Activated CD4-positive, alpha-beta memory T cell treated with anti-CD3 and anti-CD28 coated beads, Interleukin-2, amount 10 ng/mL, durations not matched to agents 7 days and 5 days (primary cell): ENCODE data around the gene AKR1D1. TPM values are rescaled to one million over a fixed set of nuclear protein-coding genes. Genes with fewer than 3 reads are reported as not detected.
"Not testable (repeated sequence)": the region's sequence is repeated elsewhere in the genome, so short reads cannot be mapped to it uniquely, and the experiment has no call there.

Experiments
- CTCF ChIA-PET: fragments of 350-600 bp; sonication (Branson Sonifier 250); formaldehyde crosslinking; loops from one replicate; lab custom pipeline; 2021; ENCODE audit warnings: antibody characterized with exemption, inconsistent platforms; lab: Charles Lee
- POLR2A ChIA-PET: fragments of 350-600 bp; sonication (Branson Sonifier 250); formaldehyde crosslinking; loops from one replicate; lab custom pipeline; 2021; ENCODE audit warnings: antibody characterized with exemption; lab: Charles Lee
- DNase-seq: peaks from one replicate; pipeline ENCODE4 v3.0.0-alpha.2; 2020
- H3K27ac Mint-ChIP-seq: one replicate; pipeline ENCODE4 v1.8.0; 2021; ENCODE audit warnings: mild to moderate bottlenecking, mixed read lengths
- H3K27me3 Mint-ChIP-seq: one replicate; pipeline ENCODE4 v1.8.0; 2021; ENCODE audit warnings: mixed read lengths
- H3K36me3 Mint-ChIP-seq: one replicate; pipeline ENCODE4 v1.8.0; 2021; ENCODE audit warnings: low read depth, mixed read lengths
- H3K4me1 Mint-ChIP-seq: one replicate; pipeline ENCODE4 v1.8.0; 2021; ENCODE audit warnings: mixed read lengths
- H3K4me3 Mint-ChIP-seq: one replicate; pipeline ENCODE4 v1.8.0; 2021; ENCODE audit warnings: mild to moderate bottlenecking, mixed read lengths
- H3K9me3 Mint-ChIP-seq: one replicate; pipeline ENCODE4 v1.8.0; 2021; ENCODE audit warnings: mixed read lengths
- total RNA-seq, 2 experiments: library from RNA; stranded (reverse); gene quantifications; one replicate each; pipeline ENCODE4 v1.2.3, GENCODE V29; 2021

AKR1D1 gene
- total RNA-seq, 2 experiments from 2014 or later = not detected

- H3K4me1 Mint-ChIP-seq, H3K36me3 Mint-ChIP-seq, CTCF ChIA-PET, H3K4me3 Mint-ChIP-seq, DNase-seq, H3K27ac Mint-ChIP-seq, H3K9me3 Mint-ChIP-seq, POLR2A ChIA-PET, H3K27me3 Mint-ChIP-seq: not testable (repeated sequence)
Measured at GRCh38 chr7:138051712-138052247, 24.5 kb upstream of the AKR1D1 start.

GRCh38 chr7:138052696-138053095, 23.6 kb upstream of the AKR1D1 start:
- Mint-ChIP-seq H3K27me3 (peaks cover 4% of the 10 kb centered on the region), H3K36me3 (no peaks in the 10 kb centered on the region), H3K4me1 (no peaks in the 10 kb centered on the region), H3K4me3 (no peak overlapping the region), H3K9me3 (peaks cover 2% of the 10 kb centered on the region), H3K27ac (no peak overlapping the region)
- ChIA-PET CTCF (no interaction called here), POLR2A (no interaction called here)
- no peak for DNase-seq

- H3K27me3 Mint-ChIP-seq, H3K9me3 Mint-ChIP-seq, H3K36me3 Mint-ChIP-seq, H3K4me1 Mint-ChIP-seq, DNase-seq, H3K27ac Mint-ChIP-seq, H3K4me3 Mint-ChIP-seq, POLR2A ChIA-PET, CTCF ChIA-PET: not testable (repeated sequence)
Measured at GRCh38 chr7:138055698-138056097, 20.6 kb upstream of the AKR1D1 start.

GRCh38 chr7:138063400-138063799, 12.9 kb upstream of the AKR1D1 start:
- Mint-ChIP-seq H3K27ac (no peak overlapping the region), H3K4me1 (no peaks in the 10 kb centered on the region), H3K9me3 (no peaks in the 10 kb centered on the region), H3K27me3 (peaks cover 6% of the 10 kb centered on the region), H3K4me3 (no peak overlapping the region), H3K36me3 (no peaks in the 10 kb centered on the region)
- no peak for DNase-seq
- ChIA-PET CTCF (no interaction called here), POLR2A (no interaction called here)

- Mint-ChIP-seq H3K9me3 (no peaks in the 10 kb centered on the region), H3K27me3 (peaks cover 6% of the 10 kb centered on the region), H3K4me1 (no peaks in the 10 kb centered on the region), H3K4me3 (no peak overlapping the region), H3K27ac (no peak overlapping the region), H3K36me3 (no peaks in the 10 kb centered on the region)
- ChIA-PET POLR2A (no interaction called here), CTCF (no interaction called here)
- DNase-seq = no peak
Measured at GRCh38 chr7:138064856-138065357, 11.4 kb upstream of the AKR1D1 start.

- Mint-ChIP-seq H3K4me1 (no peaks in the 10 kb centered on the region), H3K27ac (no peak overlapping the region), H3K36me3 (no peaks in the 10 kb centered on the region), H3K9me3 (no peaks in the 10 kb centered on the region), H3K27me3 (peaks cover 8% of the 10 kb centered on the region), H3K4me3 (no peak overlapping the region)
- no peak for DNase-seq
- ChIA-PET CTCF (no interaction called here), POLR2A (no interaction called here)
Measured at GRCh38 chr7:138065827-138066226, 10.4 kb upstream of the AKR1D1 start.

GRCh38 chr7:138066954-138067394, 9.3 kb upstream of the AKR1D1 start:
- Mint-ChIP-seq H3K27ac (no peak overlapping the region), H3K36me3 (no peaks in the 10 kb centered on the region), H3K9me3 (no peaks in the 10 kb centered on the region), H3K4me1 (no peaks in the 10 kb centered on the region), H3K4me3 (no peak overlapping the region), H3K27me3 (peaks cover 8% of the 10 kb centered on the region)
- CTCF ChIA-PET = no interaction called here
- no peak for DNase-seq
- POLR2A ChIA-PET = no interaction called here

GRCh38 chr7:138067774-138068173, 8.5 kb upstream of the AKR1D1 start:
- H3K4me1 Mint-ChIP-seq = no peaks in the 10 kb centered on the region
- POLR2A ChIA-PET = no interaction called here
- no peak overlapping the region for H3K4me3 Mint-ChIP-seq
- H3K27me3 Mint-ChIP-seq = peaks cover 8% of the 10 kb centered on the region
- no peaks in the 10 kb centered on the region for H3K9me3 Mint-ChIP-seq
- no peak overlapping the region for H3K27ac Mint-ChIP-seq
- no peaks in the 10 kb centered on the region for H3K36me3 Mint-ChIP-seq
- CTCF ChIA-PET = no interaction called here
- no peak for DNase-seq

- no peaks in the 10 kb centered on the region for H3K4me1 Mint-ChIP-seq
- H3K27ac Mint-ChIP-seq = no peak overlapping the region
- CTCF ChIA-PET = no interaction called here
- H3K9me3 Mint-ChIP-seq = peaks cover 6% of the 10 kb centered on the region
- H3K4me3 Mint-ChIP-seq = no peak overlapping the region
- H3K27me3 Mint-ChIP-seq = peaks cover 10% of the 10 kb centered on the region
- no peak for DNase-seq
- POLR2A ChIA-PET = no interaction called here
- H3K36me3 Mint-ChIP-seq = no peaks in the 10 kb centered on the region
Measured at GRCh38 chr7:138070908-138071307, 5.4 kb upstream of the AKR1D1 start.

- no peaks in the 10 kb centered on the region for H3K36me3 Mint-ChIP-seq
- DNase-seq = no peak
- no peaks in the 10 kb centered on the region for H3K4me1 Mint-ChIP-seq
- no peak overlapping the region for H3K27ac Mint-ChIP-seq
- peaks cover 6% of the 10 kb centered on the region for H3K9me3 Mint-ChIP-seq
- H3K4me3 Mint-ChIP-seq = no peak overlapping the region
- CTCF ChIA-PET = no interaction called here
- peaks cover 4% of the 10 kb centered on the region for H3K27me3 Mint-ChIP-seq
- POLR2A ChIA-PET = no interaction called here
Measured at GRCh38 chr7:138072726-138073125, 3.5 kb upstream of the AKR1D1 start.

GRCh38 chr7:138074121-138074520, 2.1 kb upstream of the AKR1D1 start:
- H3K4me3 Mint-ChIP-seq = no peak overlapping the region
- H3K4me1 Mint-ChIP-seq = no peaks in the 10 kb centered on the region
- H3K27ac Mint-ChIP-seq = no peak overlapping the region
- H3K36me3 Mint-ChIP-seq = no peaks in the 10 kb centered on the region
- H3K27me3 Mint-ChIP-seq = peaks cover 4% of the 10 kb centered on the region
- ChIA-PET POLR2A (no interaction called here), CTCF (no interaction called here)
- peaks cover 6% of the 10 kb centered on the region for H3K9me3 Mint-ChIP-seq
- DNase-seq = no peak

GRCh38 chr7:138074540-138074939, 1.7 kb upstream of the AKR1D1 start:
- no peak for DNase-seq
- CTCF ChIA-PET = no interaction called here
- H3K27ac Mint-ChIP-seq = no peak overlapping the region
- H3K4me3 Mint-ChIP-seq = no peak overlapping the region
- H3K9me3 Mint-ChIP-seq = peaks cover 6% of the 10 kb centered on the region
- H3K36me3 Mint-ChIP-seq = no peaks in the 10 kb centered on the region
- POLR2A ChIA-PET = no interaction called here
- H3K4me1 Mint-ChIP-seq = no peaks in the 10 kb centered on the region
- H3K27me3 Mint-ChIP-seq = peaks cover 4% of the 10 kb centered on the region

GRCh38 chr7:138075350-138075749, 909 bp upstream of the AKR1D1 start:
- CTCF ChIA-PET = no interaction called here
- Mint-ChIP-seq H3K4me3 (no peak overlapping the region), H3K36me3 (no peaks in the 10 kb centered on the region), H3K27me3 (peaks cover 4% of the 10 kb centered on the region), H3K27ac (no peak overlapping the region), H3K4me1 (no peaks in the 10 kb centered on the region), H3K9me3 (peaks cover 6% of the 10 kb centered on the region)
- POLR2A ChIA-PET = interaction anchor here (0.6 kb wide), 1 partner anchor 17 kb away, joined by 5 read pairs; no protein-coding TSS in a partner anchor
- no peak for DNase-seq

- DNase-seq, H3K4me1 Mint-ChIP-seq, H3K27ac Mint-ChIP-seq, H3K9me3 Mint-ChIP-seq, H3K4me3 Mint-ChIP-seq, CTCF ChIA-PET, H3K27me3 Mint-ChIP-seq, H3K36me3 Mint-ChIP-seq: not testable (repeated sequence)
- POLR2A ChIA-PET = interaction anchor here (0.6 kb wide), 1 partner anchor 17 kb away, joined by 5 read pairs; no protein-coding TSS in a partner anchor
Measured at GRCh38 chr7:138075786-138076185, 473 bp upstream of the AKR1D1 start.
